Hepatocyte (in vitro differentiated cells): Measurements from ENCODE around the gene THPO. TPM values are rescaled to one million over a fixed set of nuclear protein-coding genes. Genes with fewer than 3 reads are reported as not detected.

Experiments
- DNase-seq: peaks from one replicate; pipeline ENCODE4 v3.0.0-alpha.2; 2016; ENCODE audit warnings: low spot score
- H2AFZ ChIP-seq: fragments of 200-600 bp; sonication (generic); 2 replicates; pipeline ENCODE4 v1.6.0; 2016; ENCODE audit warnings: antibody characterized with exemption, mild to moderate bottlenecking
- H3K27ac ChIP-seq: fragments of 200-600 bp; sonication (generic); 2 replicates; pipeline ENCODE4 v1.5.1; 2016; ENCODE audit warnings: mild to moderate bottlenecking
- H3K27me3 ChIP-seq: fragments of 200-600 bp; sonication (generic); 2 replicates; pipeline ENCODE4 v1.6.1; 2016
- H3K36me3 ChIP-seq: fragments of 200-600 bp; sonication (generic); replicated peaks from 2 replicates; pipeline ENCODE4 v1.5.1; 2016; ENCODE audit warnings: low read depth; ENCODE audit not compliant: insufficient read depth
- H3K4me1 ChIP-seq: fragments of 200-600 bp; sonication (generic); 2 replicates; pipeline ENCODE4 v1.5.1; 2016; ENCODE audit warnings: mild to moderate bottlenecking, moderate library complexity; ENCODE audit not compliant: insufficient read depth
- H3K4me2 ChIP-seq: fragments of 200-600 bp; sonication (generic); 2 replicates; pipeline ENCODE4 v1.6.0; 2016
- H3K4me3 ChIP-seq: fragments of 200-600 bp; sonication (generic); 2 replicates; pipeline ENCODE4 v1.5.1; 2016; ENCODE audit warnings: mild to moderate bottlenecking
- H3K79me2 ChIP-seq: fragments of 200-600 bp; sonication (generic); 2 replicates; pipeline ENCODE4 v1.6.0; 2017; ENCODE audit warnings: mild to moderate bottlenecking
- H3K9me2 ChIP-seq: fragments of 200-600 bp; sonication (generic); replicated peaks from 2 replicates; pipeline ENCODE4 v1.6.0; 2017; ENCODE audit warnings: mild to moderate bottlenecking; ENCODE audit not compliant: insufficient read depth
- H3K9me3 ChIP-seq: fragments of 200-600 bp; sonication (generic); 2 replicates; pipeline ENCODE4 v1.5.1; 2016; ENCODE audit warnings: low read depth, mild to moderate bottlenecking
- H4K20me1 ChIP-seq: fragments of 200-600 bp; sonication (generic); 2 replicates; pipeline ENCODE4 v1.6.0; 2016; ENCODE audit warnings: mild to moderate bottlenecking; ENCODE audit not compliant: insufficient read depth, poor library complexity, severe bottlenecking
- EZH2 ChIP-seq: fragments of 200-600 bp; sonication (generic); IDR thresholded peaks from 2 replicates; pipeline ENCODE4 v1.6.1; 2016; ENCODE audit warnings: antibody characterized with exemption, mild to moderate bottlenecking, borderline replicate concordance
- EZH2phosphoT487 ChIP-seq: fragments of 200-600 bp; sonication (generic); IDR thresholded peaks from one replicate; pipeline ENCODE4 v1.6.1; 2018; ENCODE audit warnings: antibody characterized with exemption, mild to moderate bottlenecking, low read depth, moderate library complexity; ENCODE audit not compliant: unreplicated experiment, severe bottlenecking
- WGBS: methylation state at CpG from one replicate; pipeline ENCODE4 v1.1.6; 2016; ENCODE audit warnings: low lambda C conversion rate; ENCODE audit errors: missing lambda C conversion rate; 5-methylcytosine and 5-hydroxymethylcytosine counted together
- polyA plus RNA-seq: library from polyadenylated mRNA; unstranded; fragments of >200 nt; fragmentation: Nextera tagmentation; extraction: Ambion mirVana; gene quantifications from 2 replicates; pipeline ENCODE4 v1.2.1, GENCODE V29; 2016
- total RNA-seq: library from RNA; depleted of rRNA; stranded (reverse); fragments of >200 nt; gene quantifications from 2 replicates; pipeline ENCODE4 v1.2.3, GENCODE V29; 2014
- TF ChIP-seq, protein P1 (sequence below): fragments of 200-600 bp; sonication (generic); IDR thresholded peaks from 2 replicates; pipeline ENCODE4 v1.5.1; 2016; ENCODE audit warnings: antibody characterized with exemption, mild to moderate bottlenecking; ENCODE audit not compliant: poor library complexity

The THPO gene
- total and polyA plus RNA-seq, 2 experiments from 2014 or later = 1.8 to 5.2 TPM

DNA sequence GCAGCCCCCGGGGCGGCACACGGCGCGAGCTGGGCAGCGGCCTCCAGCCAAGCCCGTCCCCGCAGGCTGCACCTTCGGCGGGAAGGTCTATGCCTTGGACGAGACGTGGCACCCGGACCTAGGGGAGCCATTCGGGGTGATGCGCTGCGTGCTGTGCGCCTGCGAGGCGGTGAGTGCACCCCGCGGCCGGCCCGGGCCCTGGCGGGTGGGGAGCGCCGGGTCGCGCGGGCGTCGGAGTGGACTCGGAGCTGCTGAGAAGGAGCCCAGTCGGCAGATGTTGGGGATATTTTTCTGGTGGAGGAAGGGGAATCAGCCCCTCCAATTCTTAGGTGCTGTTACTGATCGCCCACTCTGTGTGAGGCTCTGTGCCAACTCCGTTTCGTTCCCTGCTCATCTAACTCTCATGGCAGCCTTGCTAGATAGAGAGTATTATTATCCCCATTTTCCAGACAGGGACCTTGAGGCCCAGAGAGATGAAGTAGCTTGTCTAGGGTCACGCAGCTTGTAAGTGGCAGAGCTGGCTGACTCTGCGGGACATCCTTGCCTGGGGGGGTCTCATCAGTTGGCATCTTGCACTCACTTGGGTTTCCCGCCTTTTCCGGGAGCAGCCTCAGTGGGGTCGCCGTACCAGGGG is 2.7 kb upstream of the THPO start:
- H3K79me2 ChIP-seq = no peaks in the 10 kb centered on the region
- no peaks in the 10 kb centered on the region for H3K36me3 ChIP-seq
- peak overlapping the region; percentile 67 for H3K4me3 ChIP-seq
- no peaks in the 10 kb centered on the region for H4K20me1 ChIP-seq
- peaks cover 20% of the 10 kb centered on the region for H3K4me1 ChIP-seq
- H3K4me2 ChIP-seq = peak overlapping the region; percentile 92
- H2AFZ ChIP-seq = peak overlapping the region; percentile 25
- H3K27me3 ChIP-seq = peaks cover 15% of the 10 kb centered on the region
- TF ChIP-seq, protein P1, sequence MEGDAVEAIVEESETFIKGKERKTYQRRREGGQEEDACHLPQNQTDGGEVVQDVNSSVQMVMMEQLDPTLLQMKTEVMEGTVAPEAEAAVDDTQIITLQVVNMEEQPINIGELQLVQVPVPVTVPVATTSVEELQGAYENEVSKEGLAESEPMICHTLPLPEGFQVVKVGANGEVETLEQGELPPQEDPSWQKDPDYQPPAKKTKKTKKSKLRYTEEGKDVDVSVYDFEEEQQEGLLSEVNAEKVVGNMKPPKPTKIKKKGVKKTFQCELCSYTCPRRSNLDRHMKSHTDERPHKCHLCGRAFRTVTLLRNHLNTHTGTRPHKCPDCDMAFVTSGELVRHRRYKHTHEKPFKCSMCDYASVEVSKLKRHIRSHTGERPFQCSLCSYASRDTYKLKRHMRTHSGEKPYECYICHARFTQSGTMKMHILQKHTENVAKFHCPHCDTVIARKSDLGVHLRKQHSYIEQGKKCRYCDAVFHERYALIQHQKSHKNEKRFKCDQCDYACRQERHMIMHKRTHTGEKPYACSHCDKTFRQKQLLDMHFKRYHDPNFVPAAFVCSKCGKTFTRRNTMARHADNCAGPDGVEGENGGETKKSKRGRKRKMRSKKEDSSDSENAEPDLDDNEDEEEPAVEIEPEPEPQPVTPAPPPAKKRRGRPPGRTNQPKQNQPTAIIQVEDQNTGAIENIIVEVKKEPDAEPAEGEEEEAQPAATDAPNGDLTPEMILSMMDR = no peak
- TF ChIP-seq EZH2phosphoT487 (peak; percentile 65), EZH2 (peak; percentile 86)
- H3K9me3 ChIP-seq = no peaks in the 10 kb centered on the region
- H3K9me2 ChIP-seq = no peaks in the 10 kb centered on the region
- no peak overlapping the region for H3K27ac ChIP-seq
- 4% methylated on average over 34 of the region's 42 CpGs for WGBS
- DNase-seq = no peak

DNA sequence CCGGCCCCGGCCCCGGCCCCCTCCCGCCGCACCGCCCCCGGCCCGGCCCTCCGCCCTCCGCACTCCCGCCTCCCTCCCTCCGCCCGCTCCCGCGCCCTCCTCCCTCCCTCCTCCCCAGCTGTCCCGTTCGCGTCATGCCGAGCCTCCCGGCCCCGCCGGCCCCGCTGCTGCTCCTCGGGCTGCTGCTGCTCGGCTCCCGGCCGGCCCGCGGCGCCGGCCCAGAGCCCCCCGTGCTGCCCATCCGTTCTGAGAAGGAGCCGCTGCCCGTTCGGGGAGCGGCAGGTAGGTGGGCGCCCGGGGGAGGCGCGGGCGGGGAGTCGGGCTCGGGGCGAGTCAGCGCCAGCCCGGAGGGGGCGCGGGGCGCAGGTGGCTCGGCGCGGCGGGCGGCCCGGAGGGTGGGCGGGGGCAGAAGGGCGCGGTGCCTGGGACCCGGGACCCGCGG is 2.2 kb upstream of the THPO start:
- no peak for TF ChIP-seq EZH2phosphoT487
- no peak for TF ChIP-seq EZH2
- TF ChIP-seq, protein P1 = no peak
- Histone ChIP-seq H3K4me2 (peak overlapping the region; percentile 92), H3K9me3 (no peaks in the 10 kb centered on the region), H3K4me1 (peaks cover 20% of the 10 kb centered on the region), H3K79me2 (no peaks in the 10 kb centered on the region), H3K36me3 (no peaks in the 10 kb centered on the region), H3K27me3 (peaks cover 15% of the 10 kb centered on the region), H2AFZ (no peak overlapping the region), H3K27ac (no peak overlapping the region), H3K4me3 (peak overlapping the region; percentile 67), H3K9me2 (no peaks in the 10 kb centered on the region), H4K20me1 (no peaks in the 10 kb centered on the region)
- peak; percentile 85 for DNase-seq
- WGBS = 0% methylated on average over 17 of the region's 62 CpGs

DNA sequence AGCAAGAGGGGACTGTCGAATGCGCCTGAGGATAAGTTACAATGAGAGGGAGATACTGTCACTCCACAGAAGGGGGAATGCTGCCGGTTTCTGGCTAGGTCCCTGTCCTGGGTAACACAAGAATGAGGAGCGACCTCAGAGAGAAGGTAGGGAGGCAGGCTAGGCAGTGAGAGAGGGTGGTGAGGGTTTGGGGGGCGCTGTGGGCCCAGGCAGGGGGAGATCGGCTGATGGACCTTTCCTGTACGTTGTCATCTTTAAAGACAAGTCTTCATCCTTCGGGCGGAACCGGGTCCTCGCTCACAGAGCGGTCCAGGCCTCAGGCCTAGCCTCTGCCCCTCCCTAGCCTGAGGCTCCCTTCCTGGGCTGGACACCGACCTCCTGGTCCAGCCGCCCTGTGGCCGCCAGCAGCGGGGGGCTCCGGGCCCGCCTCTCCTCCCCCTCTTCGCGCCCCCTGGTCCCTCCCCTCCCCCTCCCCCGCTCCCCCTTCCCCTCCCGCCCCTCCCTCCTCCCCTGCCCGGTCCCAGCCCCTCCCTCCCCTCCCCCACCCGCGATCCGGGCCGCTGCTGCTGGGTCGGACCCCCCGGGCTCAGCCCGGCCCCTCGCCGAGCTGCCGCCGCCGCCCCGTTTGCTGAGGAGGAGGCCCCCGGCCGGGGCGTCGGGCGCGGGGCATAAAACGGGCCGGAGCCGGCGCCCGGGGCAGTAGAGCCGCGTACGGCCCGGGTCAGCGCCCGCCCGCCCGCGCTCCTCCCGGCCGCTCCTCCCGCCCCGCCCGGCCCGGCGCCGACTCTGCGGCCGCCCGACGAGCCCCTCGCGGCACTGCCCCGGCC is 1.6 kb upstream of the THPO start, which contains the start of gene CHRD:
TSS of gene CHRD (plus strand) at position 697 of the 827 bp plus-strand sequence. CDS start 265 bp downstream, outside the sequence.
- Histone ChIP-seq H3K4me1 (peaks cover 20% of the 10 kb centered on the region), H3K9me2 (no peaks in the 10 kb centered on the region)

More for the DNA sequence above, 1.6 kb upstream of the THPO start, which contains the start of gene CHRD:
- H3K27ac ChIP-seq = peak within 1 kb of the TSS; percentile 11
- no peaks in the 10 kb centered on the region for H4K20me1 ChIP-seq
- WGBS = 46% methylated on average over 5 of the region's 71 CpGs
- no peaks in the 10 kb centered on the region for H3K79me2 ChIP-seq
- H3K36me3 ChIP-seq = no peaks in the 10 kb centered on the region
- H3K9me3 ChIP-seq = no peaks in the 10 kb centered on the region
- H3K4me3 ChIP-seq = peak within 1 kb of the TSS; percentile 67
- H3K27me3 ChIP-seq = peaks cover 15% of the 10 kb centered on the region
- H3K4me2 ChIP-seq = peak within 1 kb of the TSS; percentile 92
- H2AFZ ChIP-seq = peak within 1 kb of the TSS; percentile 25
- no peak for TF ChIP-seq EZH2
- TF ChIP-seq EZH2phosphoT487 = no peak
- TF ChIP-seq, protein P1 = no peak
- peak; percentile 34 for DNase-seq
